AG04449 (cell line): Measurements from ENCODE around the gene BEST2.

Experiments
- CTCF ChIA-PET: fragments of 350-600 bp; formaldehyde crosslinking; extraction: SDS; loops from one replicate; lab custom pipeline; 2021; ENCODE audit warnings: antibody characterized with exemption; lab: Yijun Ruan, JAX
- POLR2A ChIA-PET: fragments of 400-600, 350-600 bp; formaldehyde crosslinking; extraction: SDS; loops from one replicate; lab custom pipeline; 2020; ENCODE audit warnings: antibody characterized with exemption, inconsistent platforms; lab: Yijun Ruan, JAX
- DNase-seq: peaks from one replicate; pipeline ENCODE4 v3.0.0-alpha.2; 2010; ENCODE audit warnings: low read depth, low spot score
- H3K4me3 ChIP-seq: 2 replicates; pipeline ENCODE4 v1.5.1; 2011; ENCODE audit warnings: low read depth, mild to moderate bottlenecking, control low read depth, low read length
- TF ChIP-seq, protein P1 (sequence below): IDR thresholded peaks from one replicate; pipeline ENCODE4 v1.5.1; 2011; ENCODE audit warnings: mild to moderate bottlenecking, moderate library complexity, low read length, control low read depth, inconsistent platforms; ENCODE audit not compliant: insufficient read depth; ENCODE audit errors: missing control alignments

The BEST2 gene

DNA sequence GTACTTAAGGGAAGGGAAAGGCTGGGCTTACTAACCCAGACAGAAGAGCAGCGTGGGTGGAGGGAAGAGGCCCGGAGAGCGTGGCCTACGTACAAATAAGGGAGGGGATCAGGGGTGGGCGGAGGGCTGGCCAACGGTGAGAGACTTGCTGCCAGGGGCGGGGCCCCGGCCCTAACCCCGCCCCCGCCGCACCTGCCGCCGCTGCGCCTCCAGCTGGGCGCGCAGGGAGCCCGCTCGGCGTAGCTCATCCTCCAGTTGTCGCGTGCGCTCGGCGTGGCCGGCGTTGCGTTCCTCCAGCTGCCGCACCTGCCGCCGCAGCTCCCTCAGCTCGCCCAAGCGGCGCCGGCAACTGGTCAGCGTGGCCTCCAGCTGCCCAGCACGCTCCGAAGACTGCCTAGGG, 18.1 kb downstream of the BEST2 start:
- POLR2A ChIA-PET: interaction anchor here (1.5 kb wide), 1 partner anchor 22 kb away, joined by 3 read pairs; the partner anchor contains the start of gene JUNB
- H3K4me3 ChIP-seq: no peak overlapping the region
- CTCF ChIA-PET: interaction anchor here (16.1 to 29.3 kb wide), 3 partner anchors 24 to 79 kb away, joined by 425 to 1565 read pairs (median 660); partner anchors contain the start of genes BEST2, GET3, JUNB and PRDX2
- TF ChIP-seq, protein P1, sequence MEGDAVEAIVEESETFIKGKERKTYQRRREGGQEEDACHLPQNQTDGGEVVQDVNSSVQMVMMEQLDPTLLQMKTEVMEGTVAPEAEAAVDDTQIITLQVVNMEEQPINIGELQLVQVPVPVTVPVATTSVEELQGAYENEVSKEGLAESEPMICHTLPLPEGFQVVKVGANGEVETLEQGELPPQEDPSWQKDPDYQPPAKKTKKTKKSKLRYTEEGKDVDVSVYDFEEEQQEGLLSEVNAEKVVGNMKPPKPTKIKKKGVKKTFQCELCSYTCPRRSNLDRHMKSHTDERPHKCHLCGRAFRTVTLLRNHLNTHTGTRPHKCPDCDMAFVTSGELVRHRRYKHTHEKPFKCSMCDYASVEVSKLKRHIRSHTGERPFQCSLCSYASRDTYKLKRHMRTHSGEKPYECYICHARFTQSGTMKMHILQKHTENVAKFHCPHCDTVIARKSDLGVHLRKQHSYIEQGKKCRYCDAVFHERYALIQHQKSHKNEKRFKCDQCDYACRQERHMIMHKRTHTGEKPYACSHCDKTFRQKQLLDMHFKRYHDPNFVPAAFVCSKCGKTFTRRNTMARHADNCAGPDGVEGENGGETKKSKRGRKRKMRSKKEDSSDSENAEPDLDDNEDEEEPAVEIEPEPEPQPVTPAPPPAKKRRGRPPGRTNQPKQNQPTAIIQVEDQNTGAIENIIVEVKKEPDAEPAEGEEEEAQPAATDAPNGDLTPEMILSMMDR: no peak
- no peak for DNase-seq

DNA sequence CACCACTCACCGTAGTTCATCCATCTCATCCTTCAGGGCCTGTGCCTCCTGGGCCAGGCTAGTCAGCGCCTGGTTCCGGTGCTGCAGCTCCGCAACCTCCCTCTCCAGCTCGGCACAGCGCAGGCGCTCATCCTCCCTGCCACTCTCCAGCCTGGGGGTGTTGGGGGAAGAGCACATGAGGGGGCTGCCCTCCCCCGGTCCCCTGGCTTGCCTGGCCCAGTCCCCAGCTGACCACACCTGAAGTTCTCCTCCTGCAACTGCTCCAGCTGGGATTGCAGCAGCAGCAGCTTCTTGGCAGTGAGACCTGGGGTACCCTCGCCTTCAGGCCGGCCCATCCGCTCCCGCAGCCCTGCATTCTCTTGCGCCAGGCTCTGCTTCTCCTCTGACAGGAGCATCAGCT, 19.3 kb downstream of the BEST2 start:
- TF ChIP-seq, protein P1: no peak
- H3K4me3 ChIP-seq: no peak overlapping the region
- CTCF ChIA-PET: interaction anchor here (1.2 to 29.3 kb wide), 3 partner anchors 25 to 55 kb away, joined by 3 to 1565 read pairs (median 660); partner anchors contain the start of genes BEST2, GET3, JUNB and PRDX2
- no peak for DNase-seq
- POLR2A ChIA-PET: interaction anchor here (0.6 to 1.2 kb wide), 2 partner anchors 21 to 110 kb away, joined by 3 to 8 read pairs; partner anchors contain the start of gene JUNB

DNA sequence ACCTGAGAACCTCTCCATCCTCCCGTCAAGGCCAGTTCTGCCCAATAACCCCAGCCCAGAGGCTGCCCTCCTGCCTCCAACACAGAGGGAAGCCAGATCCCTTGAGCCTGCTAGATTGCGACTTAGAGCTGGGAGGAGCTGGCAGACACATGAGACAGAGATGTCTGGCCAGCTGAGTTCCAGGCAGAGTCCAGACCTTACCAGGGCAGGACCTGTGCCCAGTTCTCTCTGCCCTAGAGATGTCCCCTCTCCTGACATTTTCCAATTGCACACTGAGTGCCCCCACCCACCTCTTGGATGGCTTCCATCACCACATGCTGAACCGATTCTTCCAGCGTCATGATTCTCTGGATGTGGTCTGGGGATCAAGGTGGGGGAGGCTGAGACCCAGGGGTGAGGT, 20.7 kb downstream of the BEST2 start:
- TF ChIP-seq, protein P1: no peak
- DNase-seq: no peak
- ChIA-PET POLR2A (interaction anchor here (2.7 kb wide), 1 partner anchor 20 kb away, joined by 21 read pairs; the partner anchor contains the start of gene JUNB), CTCF (interaction anchor here (0.9 to 29.3 kb wide), 6 partner anchors 11 to 103 kb away, joined by 3 to 1565 read pairs (median 23); partner anchors contain the start of genes JUNB, PRDX2, RNASEH2A and THSD8)
- no peak overlapping the region for H3K4me3 ChIP-seq

DNA sequence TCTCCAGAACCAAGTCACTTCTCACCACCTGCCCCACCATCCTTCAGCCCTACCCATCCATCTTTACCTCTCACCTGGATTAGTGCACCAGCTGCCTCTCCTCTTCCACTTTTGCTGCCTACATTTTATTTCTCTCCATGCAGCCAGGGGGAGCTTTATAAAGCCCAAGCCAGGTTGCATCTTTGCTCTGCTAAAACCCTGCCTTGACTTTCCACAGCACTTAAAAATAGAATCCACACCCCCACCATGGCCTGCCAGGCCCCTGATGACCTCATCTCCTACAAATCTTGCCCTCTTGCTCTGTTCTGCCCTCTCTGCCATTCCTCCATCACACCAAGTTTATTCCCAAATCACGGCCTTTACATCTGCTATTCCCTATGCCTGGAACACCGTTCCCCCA, 22.0 kb downstream of the BEST2 start:
- ChIA-PET CTCF (interaction anchor here (0.9 to 29.3 kb wide), 12 partner anchors 9 to 102 kb away, joined by 3 to 1565 read pairs (median 4); partner anchors contain the start of genes GET3, JUNB, PRDX2 and RNASEH2A), POLR2A (interaction anchor here (2.7 kb wide), 1 partner anchor 19 kb away, joined by 21 read pairs; the partner anchor contains the start of gene JUNB)
- DNase-seq: no peak
- H3K4me3 ChIP-seq: no peak overlapping the region
- TF ChIP-seq, protein P1: peak; percentile 33

DNA sequence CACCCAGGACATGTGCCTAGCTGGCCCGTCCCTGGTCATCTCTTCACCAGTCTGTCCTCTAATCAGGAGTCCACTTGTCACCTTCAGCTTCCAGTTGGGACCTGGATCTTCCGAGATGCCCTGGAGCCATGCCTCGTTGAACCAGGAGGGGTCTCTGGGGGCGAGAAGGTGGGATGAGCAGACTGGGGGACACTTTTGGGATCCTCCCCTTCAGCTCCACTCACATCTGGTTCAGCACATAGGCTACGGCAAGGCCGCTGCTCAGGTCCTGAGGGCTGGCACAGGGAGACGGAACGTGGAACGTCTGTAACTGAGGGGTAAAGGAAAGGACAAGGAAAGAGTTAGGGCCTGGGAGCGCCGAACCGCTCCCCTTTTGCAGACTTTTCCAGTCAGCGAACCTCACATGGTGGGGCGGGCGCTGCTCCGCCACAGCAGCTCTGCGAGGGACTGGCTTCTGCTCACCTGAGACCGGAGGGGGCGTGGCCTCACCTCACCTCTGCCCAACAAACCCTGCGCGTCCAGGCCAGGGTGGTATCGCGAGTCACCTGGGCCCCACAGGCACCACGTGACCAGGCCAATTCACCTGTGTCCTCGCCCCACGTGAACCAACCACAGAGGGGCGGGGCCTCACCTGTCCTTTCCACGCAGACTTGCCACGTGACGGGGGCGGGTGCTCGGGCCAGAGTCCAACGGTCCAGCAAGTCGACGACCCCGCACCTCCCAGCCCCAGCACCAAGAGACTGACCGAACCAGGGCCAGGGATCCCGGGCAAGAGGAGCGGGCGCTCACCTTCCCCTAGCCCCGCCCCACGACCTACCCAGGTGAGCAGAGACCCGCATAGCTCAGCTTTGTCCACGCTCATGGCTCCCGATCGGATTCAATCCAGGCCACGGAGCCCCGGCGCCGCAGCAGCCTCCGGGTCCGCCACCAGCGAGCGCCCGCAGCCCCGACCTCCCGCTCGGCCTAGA, 23.3 kb downstream of the BEST2 start, which contains the start of gene HOOK2:
TSS of gene HOOK2 (minus strand) at position 965 of the 968 bp plus-strand sequence. CDS start at position 862, 103 bp downstream.
- ChIA-PET POLR2A (interaction anchor here (2.7 kb wide), 1 partner anchor 17 kb away, joined by 21 read pairs; the partner anchor contains the start of gene JUNB), CTCF (interaction anchor here (1.2 to 29.3 kb wide), 9 partner anchors 8 to 73 kb away, joined by 3 to 1565 read pairs (median 8); partner anchors contain the start of genes JUNB, PRDX2, RNASEH2A and THSD8)
- peak within 1 kb of the TSS; percentile 86 for H3K4me3 ChIP-seq
- TF ChIP-seq, protein P1: no peak
- DNase-seq: no peak
